Liver (tissue), 9 donors: ENCODE results near the gene NT5DC2. TPM values are rescaled to one million over a fixed set of nuclear protein-coding genes. Genes with fewer than 3 reads are reported as not detected.

Source experiments
- DNase-seq: peaks from one replicate; pipeline ENCODE4 v3.0.0-alpha.2; 2017; ENCODE audit warnings: low spot score
- H3K27ac ChIP-seq, 2 donors: one replicate each; pipeline ENCODE4 v1.7.0; 2013; ENCODE audit warnings: inconsistent platforms in 2 of 2, low read length in 2 of 2, control low read depth in 1 of 2, low read depth in 1 of 2, mild to moderate bottlenecking in 1 of 2
- H3K27me3 ChIP-seq, 4 donors: one replicate each; pipeline versions ENCODE4 v1.6.1 to v1.7.0; 2013; ENCODE audit warnings: low read length in 3 of 4, inconsistent platforms in 1 of 4, mild to moderate bottlenecking in 1 of 4, moderate library complexity in 1 of 4; ENCODE audit not compliant: control insufficient read depth in 4 of 4, insufficient read depth in 4 of 4
- H3K36me3 ChIP-seq, 4 donors: one replicate each; pipeline versions ENCODE4 v1.6.1 to v1.7.0; 2013; ENCODE audit warnings: low read length in 3 of 4, mild to moderate bottlenecking in 3 of 4, low read depth in 1 of 4, moderate library complexity in 1 of 4; ENCODE audit not compliant: control insufficient read depth in 4 of 4, insufficient read depth in 3 of 4
- H3K4me1 ChIP-seq, 4 donors: one replicate each; pipeline versions ENCODE4 v1.6.1 to v1.7.0; 2013; ENCODE audit warnings: low read length in 3 of 4, mild to moderate bottlenecking in 3 of 4, moderate library complexity in 1 of 4; ENCODE audit not compliant: control insufficient read depth in 4 of 4, insufficient read depth in 4 of 4
- H3K4me3 ChIP-seq, 3 donors: one replicate each; pipeline versions ENCODE4 v1.6.1 to v1.7.0; 2013; ENCODE audit warnings: low read length in 3 of 3, control low read depth in 1 of 3, low read depth in 1 of 3, mild to moderate bottlenecking in 1 of 3
- H3K9ac ChIP-seq, 2 donors: one replicate each; pipeline ENCODE4 v1.7.0; 2013; ENCODE audit warnings: low read length in 2 of 2, mild to moderate bottlenecking in 2 of 2, moderate library complexity in 2 of 2, control low read depth in 1 of 2, low read depth in 1 of 2
- H3K9me3 ChIP-seq, 4 donors: one replicate each; pipeline versions ENCODE4 v1.6.1 to v1.7.0; 2013; ENCODE audit warnings: low read length in 3 of 4; ENCODE audit not compliant: control insufficient read depth in 4 of 4
- EGR1 ChIP-seq, 2 donors: IDR thresholded peaks; 2 replicates each; pipeline ENCODE4 v1.6.1; 2016 to 2018; ENCODE audit warnings: antibody characterized with exemption in 2 of 2, low read depth in 2 of 2
- FOXA1 ChIP-seq: IDR thresholded peaks from 2 replicates; pipeline ENCODE4 v1.6.1; 2016; ENCODE audit warnings: antibody characterized with exemption
- FOXA2 ChIP-seq: IDR thresholded peaks from 2 replicates; pipeline ENCODE4 v1.6.1; 2016; ENCODE audit warnings: antibody characterized with exemption
- GABPA ChIP-seq, 2 donors: IDR thresholded peaks in 1 of 2; conservative IDR thresholded peaks in 1 of 2; 2 replicates each; pipeline ENCODE4 v1.6.1; 2016; ENCODE audit warnings: antibody characterized with exemption in 2 of 2, mild to moderate bottlenecking in 1 of 2, moderate library complexity in 1 of 2
- HNF4A ChIP-seq, 2 donors: conservative IDR thresholded peaks; 2 replicates each; pipeline ENCODE4 v1.6.1; 2016; ENCODE audit warnings: antibody characterized with exemption in 2 of 2, mild to moderate bottlenecking in 2 of 2
- HNF4G ChIP-seq: IDR thresholded peaks from 2 replicates; pipeline ENCODE4 v1.6.1; 2016; ENCODE audit warnings: antibody characterized with exemption
- NR2F2 ChIP-seq: IDR thresholded peaks from 2 replicates; pipeline ENCODE4 v1.6.1; 2016; ENCODE audit warnings: antibody characterized with exemption
- RAD21 ChIP-seq, 2 donors: IDR thresholded peaks; 2 replicates each; pipeline ENCODE4 v1.6.1; 2016; ENCODE audit warnings: antibody characterized with exemption in 2 of 2, mild to moderate bottlenecking in 2 of 2
- RXRA ChIP-seq, 2 donors: IDR thresholded peaks; 2 replicates each; pipeline ENCODE4 v1.6.1; 2017 to 2018; ENCODE audit warnings: antibody characterized with exemption in 2 of 2, mild to moderate bottlenecking in 1 of 2
- SP1 ChIP-seq: IDR thresholded peaks from 2 replicates; pipeline ENCODE4 v1.6.1; 2018; ENCODE audit warnings: antibody characterized with exemption, mild to moderate bottlenecking
- TAF1 ChIP-seq: conservative IDR thresholded peaks from 2 replicates; pipeline ENCODE4 v1.6.1; 2016; ENCODE audit warnings: antibody characterized with exemption, mild to moderate bottlenecking
- YY1 ChIP-seq: IDR thresholded peaks from 2 replicates; pipeline ENCODE4 v1.6.1; 2016; ENCODE audit warnings: antibody characterized with exemption, mild to moderate bottlenecking
- WGBS: extraction: QIAGEN DNeasy Blood & Tissue Kit; methylation state at CpG from one replicate; pipeline ENCODE4 v1.1.7; 2013; 5-methylcytosine and 5-hydroxymethylcytosine counted together
- polyA plus RNA-seq, 2 donors: library from polyadenylated mRNA; stranded (reverse) in 1 of 2; unstranded in 1 of 2; fragments of 200-250 nt in 1 of 2; fragments of >200 nt in 1 of 2; fragmentation: Nextera tagmentation in 1 of 2; extraction: Ambion mirVana in 1 of 2; gene quantifications; one replicate each; pipeline versions ENCODE4 v1.2.1 to v1.2.3, GENCODE V29; 2013 to 2015
- total RNA-seq, 2 donors: library from RNA; depleted of rRNA; stranded (reverse); fragments of >200 nt; gene quantifications; one replicate each; pipeline ENCODE4 v1.2.3, GENCODE V29; 2014
- TF ChIP-seq, protein P1 (sequence below): fragments of 150-350 bp; IDR thresholded peaks from 2 replicates; pipeline ENCODE4 v1.5.1; 2017; ENCODE audit warnings: improper control_type of control experiment, low read depth, low read length; ENCODE audit not compliant: missing input control
- TF ChIP-seq, protein P2 (sequence below): IDR thresholded peaks from 2 replicates; pipeline ENCODE4 v1.6.1; 2016; ENCODE audit warnings: antibody characterized with exemption
- TF ChIP-seq, protein P3 (sequence below): IDR thresholded peaks from 2 replicates; pipeline ENCODE4 v1.6.1; 2016; ENCODE audit warnings: antibody characterized with exemption
- TF ChIP-seq, protein P4 (sequence below): IDR thresholded peaks from 2 replicates; pipeline ENCODE4 v1.6.1; 2016; ENCODE audit warnings: antibody characterized with exemption
- TF ChIP-seq, protein P5 (sequence below): IDR thresholded peaks from 2 replicates; pipeline ENCODE4 v1.6.1; 2016; ENCODE audit warnings: antibody characterized with exemption, mild to moderate bottlenecking
- donor health status: healthy.
- donor health status: healthy.
- donor health status: healthy.
- donor health status: healthy.
- donor health status: healthy.

The NT5DC2 gene
- total RNA-seq, result 10 to 100 TPM in 1 of 2 donors, 1 to 10 TPM in 1; 2.8 to 20.9 TPM
- polyA plus RNA-seq, result 1 to 10 TPM; 3.0 to 3.2 TPM

DNA sequence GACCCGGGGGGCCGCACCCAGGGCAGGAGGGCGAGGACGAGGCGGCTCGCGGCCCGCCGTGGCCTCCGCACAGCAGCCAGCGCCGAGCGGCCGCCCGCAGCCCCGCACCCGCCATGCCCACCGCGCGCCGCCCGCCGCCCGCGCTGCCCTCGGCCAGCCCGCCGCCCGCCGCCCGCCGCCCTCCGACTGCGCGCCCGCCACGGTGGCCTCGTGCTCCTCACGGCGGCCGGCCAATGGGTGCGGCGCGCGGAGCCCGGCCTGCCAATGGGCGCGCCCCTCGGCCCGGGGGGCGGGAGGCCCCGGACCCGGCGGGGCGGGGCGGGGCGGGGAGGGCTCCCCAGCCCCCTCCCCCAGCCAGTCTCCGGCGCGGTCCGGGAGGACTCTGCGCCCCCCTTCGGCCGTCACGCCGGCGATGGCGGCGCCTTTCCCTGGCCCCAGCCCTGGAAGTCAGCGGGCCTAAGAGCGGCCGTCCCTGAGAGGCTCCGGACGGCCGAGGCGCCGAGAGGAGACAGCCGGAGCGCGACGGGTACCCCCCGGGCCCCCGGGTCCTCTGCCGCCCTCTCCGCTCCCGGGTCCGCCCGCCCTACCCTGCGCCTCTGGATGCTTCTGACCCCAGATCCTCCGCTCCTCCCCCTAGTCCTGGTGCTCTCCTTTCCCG is at the start of gene NT5DC2:
NT5DC2 (minus strand) TSS at position 235 of the 658 bp plus-strand sequence; CDS start at position 115, 120 bp downstream.
- no peak within 1 kb of the TSS for H3K9ac ChIP-seq
- 5% methylated on average over 91 of the region's 91 CpGs for WGBS
- peak; percentile 75 for DNase-seq
- peak within 1 kb of the TSS in 1 of 2 donors; percentile 23 for H3K27ac ChIP-seq
- TF ChIP-seq, protein P1, sequence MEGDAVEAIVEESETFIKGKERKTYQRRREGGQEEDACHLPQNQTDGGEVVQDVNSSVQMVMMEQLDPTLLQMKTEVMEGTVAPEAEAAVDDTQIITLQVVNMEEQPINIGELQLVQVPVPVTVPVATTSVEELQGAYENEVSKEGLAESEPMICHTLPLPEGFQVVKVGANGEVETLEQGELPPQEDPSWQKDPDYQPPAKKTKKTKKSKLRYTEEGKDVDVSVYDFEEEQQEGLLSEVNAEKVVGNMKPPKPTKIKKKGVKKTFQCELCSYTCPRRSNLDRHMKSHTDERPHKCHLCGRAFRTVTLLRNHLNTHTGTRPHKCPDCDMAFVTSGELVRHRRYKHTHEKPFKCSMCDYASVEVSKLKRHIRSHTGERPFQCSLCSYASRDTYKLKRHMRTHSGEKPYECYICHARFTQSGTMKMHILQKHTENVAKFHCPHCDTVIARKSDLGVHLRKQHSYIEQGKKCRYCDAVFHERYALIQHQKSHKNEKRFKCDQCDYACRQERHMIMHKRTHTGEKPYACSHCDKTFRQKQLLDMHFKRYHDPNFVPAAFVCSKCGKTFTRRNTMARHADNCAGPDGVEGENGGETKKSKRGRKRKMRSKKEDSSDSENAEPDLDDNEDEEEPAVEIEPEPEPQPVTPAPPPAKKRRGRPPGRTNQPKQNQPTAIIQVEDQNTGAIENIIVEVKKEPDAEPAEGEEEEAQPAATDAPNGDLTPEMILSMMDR, result no peak
- TF ChIP-seq YY1 (no peak), GABPA (IDR thresholded peaks at IDR 0.05 in 1 of 2, conservative IDR thresholded peaks at IDR 0.05 in 1 of 2) (no peak)
- TF ChIP-seq, protein P2, sequence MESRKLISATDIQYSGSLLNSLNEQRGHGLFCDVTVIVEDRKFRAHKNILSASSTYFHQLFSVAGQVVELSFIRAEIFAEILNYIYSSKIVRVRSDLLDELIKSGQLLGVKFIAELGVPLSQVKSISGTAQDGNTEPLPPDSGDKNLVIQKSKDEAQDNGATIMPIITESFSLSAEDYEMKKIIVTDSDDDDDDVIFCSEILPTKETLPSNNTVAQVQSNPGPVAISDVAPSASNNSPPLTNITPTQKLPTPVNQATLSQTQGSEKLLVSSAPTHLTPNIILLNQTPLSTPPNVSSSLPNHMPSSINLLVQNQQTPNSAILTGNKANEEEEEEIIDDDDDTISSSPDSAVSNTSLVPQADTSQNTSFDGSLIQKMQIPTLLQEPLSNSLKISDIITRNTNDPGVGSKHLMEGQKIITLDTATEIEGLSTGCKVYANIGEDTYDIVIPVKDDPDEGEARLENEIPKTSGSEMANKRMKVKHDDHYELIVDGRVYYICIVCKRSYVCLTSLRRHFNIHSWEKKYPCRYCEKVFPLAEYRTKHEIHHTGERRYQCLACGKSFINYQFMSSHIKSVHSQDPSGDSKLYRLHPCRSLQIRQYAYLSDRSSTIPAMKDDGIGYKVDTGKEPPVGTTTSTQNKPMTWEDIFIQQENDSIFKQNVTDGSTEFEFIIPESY, result no peak
- TF ChIP-seq, protein P3, sequence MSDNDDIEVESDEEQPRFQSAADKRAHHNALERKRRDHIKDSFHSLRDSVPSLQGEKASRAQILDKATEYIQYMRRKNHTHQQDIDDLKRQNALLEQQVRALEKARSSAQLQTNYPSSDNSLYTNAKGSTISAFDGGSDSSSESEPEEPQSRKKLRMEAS, result no peak
- peaks cover 7 to 26% (median 19%) of the 10 kb centered on the region in 4 donors for H3K4me1 ChIP-seq
- H3K36me3 ChIP-seq, result no peaks in the 10 kb centered on the region
- H3K27me3 ChIP-seq, result no peaks in the 10 kb centered on the region
- H3K4me3 ChIP-seq, result peak within 1 kb of the TSS in 1 of 3 donors; percentile 47
- H3K9me3 ChIP-seq, result no peaks in the 10 kb centered on the region

DNA sequence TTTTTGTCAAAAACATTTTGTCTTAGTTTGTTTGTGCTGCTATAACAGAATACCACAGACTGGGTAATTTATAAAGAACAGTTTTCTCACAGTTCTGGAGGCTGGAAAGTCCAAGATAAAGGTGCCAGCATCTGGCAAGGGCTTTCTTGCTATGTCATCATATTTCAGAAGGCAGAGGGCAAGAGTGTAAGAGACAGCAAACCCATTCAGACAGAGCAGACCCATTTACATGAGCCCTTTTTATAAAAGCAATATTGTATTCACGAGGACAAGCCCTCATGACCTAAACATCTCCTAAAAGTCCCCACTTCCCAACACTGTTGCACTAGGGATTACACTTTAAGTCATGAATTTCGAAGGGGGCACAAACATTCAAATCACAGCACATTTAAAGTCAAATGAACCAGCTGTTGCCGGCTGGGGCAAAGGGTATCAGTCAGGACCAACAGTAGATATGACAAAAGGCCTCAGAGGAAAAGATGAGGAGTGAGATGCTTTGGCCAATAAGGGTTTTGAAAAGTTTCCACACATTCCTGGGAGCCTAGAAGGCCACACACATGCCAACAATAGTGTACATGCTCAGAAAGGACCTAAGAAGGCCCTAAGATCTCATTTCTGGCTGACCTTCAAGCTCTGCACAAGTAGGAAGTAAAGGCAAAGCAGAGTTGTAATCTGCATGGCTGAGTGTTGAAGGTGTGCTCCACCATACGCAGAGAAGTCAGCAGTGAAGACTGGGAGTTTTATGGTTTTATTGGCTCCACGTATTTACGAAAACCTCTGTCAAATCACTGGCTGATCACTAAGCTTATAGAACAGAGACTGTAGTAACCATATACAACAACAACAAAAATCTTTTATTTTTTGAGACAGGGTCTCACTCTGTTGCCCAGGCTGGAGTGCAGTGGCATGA is 40.7 kb upstream of the NT5DC2 start:
- no peaks in the 10 kb centered on the region for H3K4me1 ChIP-seq
- no peaks in the 10 kb centered on the region for H3K27me3 ChIP-seq
- WGBS, result 92% methylated on average over 6 of the region's 6 CpGs
- peaks cover 1 to 57% (median 35%) of the 10 kb centered on the region in 4 donors for H3K36me3 ChIP-seq
- H3K9ac ChIP-seq, result no peak overlapping the region
- no peak overlapping the region for H3K27ac ChIP-seq
- DNase-seq, result no peak
- H3K4me3 ChIP-seq, result no peak overlapping the region
- H3K9me3 ChIP-seq, result no peaks in the 10 kb centered on the region
- no peak for TF ChIP-seq EGR1 (IDR thresholded peaks at IDR 0.05; ENCODE audit: low read depth in 2 of 2)
- TF ChIP-seq NR2F2, result no peak
- TF ChIP-seq, protein P3, result no peak
- no peak for TF ChIP-seq YY1
- TF ChIP-seq GABPA (IDR thresholded peaks at IDR 0.05 in 1 of 2, conservative IDR thresholded peaks at IDR 0.05 in 1 of 2), result no peak
- TF ChIP-seq, protein P4, sequence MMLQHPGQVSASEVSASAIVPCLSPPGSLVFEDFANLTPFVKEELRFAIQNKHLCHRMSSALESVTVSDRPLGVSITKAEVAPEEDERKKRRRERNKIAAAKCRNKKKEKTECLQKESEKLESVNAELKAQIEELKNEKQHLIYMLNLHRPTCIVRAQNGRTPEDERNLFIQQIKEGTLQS, result no peak
- TF ChIP-seq RAD21 (IDR thresholded peaks at IDR 0.05), result no peak
- TF ChIP-seq, protein P1, result no peak
- TF ChIP-seq RXRA (IDR thresholded peaks at IDR 0.05), result no peak
- TF ChIP-seq TAF1, result no peak
- TF ChIP-seq, protein P5, sequence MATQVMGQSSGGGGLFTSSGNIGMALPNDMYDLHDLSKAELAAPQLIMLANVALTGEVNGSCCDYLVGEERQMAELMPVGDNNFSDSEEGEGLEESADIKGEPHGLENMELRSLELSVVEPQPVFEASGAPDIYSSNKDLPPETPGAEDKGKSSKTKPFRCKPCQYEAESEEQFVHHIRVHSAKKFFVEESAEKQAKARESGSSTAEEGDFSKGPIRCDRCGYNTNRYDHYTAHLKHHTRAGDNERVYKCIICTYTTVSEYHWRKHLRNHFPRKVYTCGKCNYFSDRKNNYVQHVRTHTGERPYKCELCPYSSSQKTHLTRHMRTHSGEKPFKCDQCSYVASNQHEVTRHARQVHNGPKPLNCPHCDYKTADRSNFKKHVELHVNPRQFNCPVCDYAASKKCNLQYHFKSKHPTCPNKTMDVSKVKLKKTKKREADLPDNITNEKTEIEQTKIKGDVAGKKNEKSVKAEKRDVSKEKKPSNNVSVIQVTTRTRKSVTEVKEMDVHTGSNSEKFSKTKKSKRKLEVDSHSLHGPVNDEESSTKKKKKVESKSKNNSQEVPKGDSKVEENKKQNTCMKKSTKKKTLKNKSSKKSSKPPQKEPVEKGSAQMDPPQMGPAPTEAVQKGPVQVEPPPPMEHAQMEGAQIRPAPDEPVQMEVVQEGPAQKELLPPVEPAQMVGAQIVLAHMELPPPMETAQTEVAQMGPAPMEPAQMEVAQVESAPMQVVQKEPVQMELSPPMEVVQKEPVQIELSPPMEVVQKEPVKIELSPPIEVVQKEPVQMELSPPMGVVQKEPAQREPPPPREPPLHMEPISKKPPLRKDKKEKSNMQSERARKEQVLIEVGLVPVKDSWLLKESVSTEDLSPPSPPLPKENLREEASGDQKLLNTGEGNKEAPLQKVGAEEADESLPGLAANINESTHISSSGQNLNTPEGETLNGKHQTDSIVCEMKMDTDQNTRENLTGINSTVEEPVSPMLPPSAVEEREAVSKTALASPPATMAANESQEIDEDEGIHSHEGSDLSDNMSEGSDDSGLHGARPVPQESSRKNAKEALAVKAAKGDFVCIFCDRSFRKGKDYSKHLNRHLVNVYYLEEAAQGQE, result no peak
- no peak for TF ChIP-seq SP1
- TF ChIP-seq FOXA1, result no peak
- no peak for TF ChIP-seq HNF4G
- TF ChIP-seq FOXA2, result no peak
- no peak for TF ChIP-seq HNF4A (conservative IDR thresholded peaks at IDR 0.05)
